HG02588 (cell line): Measurements from ENCODE around the gene CXCR4.

Experiments
- ATAC-seq: cut with Tn5 transposase; IDR thresholded peaks from one replicate; pipeline ENCODE4 v1.9.1; 2021; ENCODE audit warnings: mild to moderate bottlenecking, moderate library complexity; ENCODE audit not compliant: unreplicated experiment

The CXCR4 gene

DNA sequence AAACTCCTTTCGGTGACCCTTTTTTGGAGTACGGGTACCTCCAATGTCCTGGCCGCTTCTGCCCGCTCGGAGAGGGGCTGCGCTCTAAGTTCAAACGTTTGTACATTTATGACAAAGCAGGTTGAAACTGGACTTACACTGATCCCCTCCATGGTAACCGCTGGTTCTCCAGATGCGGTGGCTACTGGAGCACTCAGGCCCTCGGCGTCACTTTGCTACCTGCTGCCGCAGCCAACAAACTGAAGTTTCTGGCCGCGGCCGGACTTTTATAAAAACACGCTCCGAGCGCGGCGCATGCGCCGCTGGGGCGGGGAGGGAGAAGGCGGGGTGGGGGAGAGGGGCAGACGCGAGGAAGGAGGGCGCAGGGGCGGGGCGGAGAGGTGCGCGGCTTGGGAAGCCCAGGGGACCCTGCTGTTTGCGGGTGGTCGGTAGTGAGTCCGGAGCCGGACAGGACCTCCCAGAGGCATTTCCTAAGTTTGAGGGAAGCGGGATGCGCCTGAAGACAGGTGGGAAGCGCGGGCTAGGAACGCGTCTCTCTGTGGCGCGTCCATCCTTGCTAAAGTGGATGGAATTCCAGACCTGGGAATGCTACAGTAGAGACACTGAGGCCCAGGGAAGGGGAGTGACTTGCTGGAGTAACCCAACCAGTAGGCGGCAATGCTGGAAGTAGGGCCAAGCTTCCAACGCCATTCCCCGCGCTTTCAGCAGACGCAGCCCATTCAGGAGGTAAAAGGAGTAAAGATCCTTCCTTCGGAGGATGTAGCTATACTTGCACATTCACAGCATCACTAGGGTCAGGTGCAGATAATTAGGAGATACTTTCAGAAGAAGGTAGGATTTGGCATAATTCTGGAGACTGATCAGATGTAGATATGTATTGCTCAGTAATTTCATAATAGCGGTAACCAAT lies at the start of gene CXCR4:
CXCR4 (minus strand) TSS at position 241 of the 910 bp plus-strand sequence; CDS start at position 152, 89 bp downstream.
- no peak for ATAC-seq

DNA sequence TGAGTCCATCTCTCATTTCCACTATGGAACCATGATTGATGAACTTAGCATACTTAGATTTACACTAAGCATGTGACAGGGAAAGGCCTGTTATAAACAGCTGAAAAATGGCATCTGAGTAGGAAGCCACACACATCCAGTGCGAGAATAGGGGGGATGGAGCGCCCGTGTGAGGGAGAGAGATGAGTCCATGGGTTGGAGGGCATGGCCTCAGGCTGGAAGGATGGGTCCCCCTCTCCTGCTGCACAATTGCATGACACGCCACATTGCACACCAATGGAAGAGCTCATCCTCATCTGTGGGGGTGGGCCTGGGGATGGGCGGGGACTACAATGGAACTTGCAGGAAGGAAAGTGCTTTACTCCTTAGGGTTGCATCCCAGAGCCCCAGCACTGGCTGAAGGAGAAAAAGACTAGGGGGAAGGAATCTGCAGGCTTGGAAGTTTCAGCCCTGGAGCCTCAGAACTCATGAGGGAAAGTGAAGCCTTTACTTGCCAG lies 46.4 kb upstream of the CXCR4 start:
- no peak for ATAC-seq

DNA sequence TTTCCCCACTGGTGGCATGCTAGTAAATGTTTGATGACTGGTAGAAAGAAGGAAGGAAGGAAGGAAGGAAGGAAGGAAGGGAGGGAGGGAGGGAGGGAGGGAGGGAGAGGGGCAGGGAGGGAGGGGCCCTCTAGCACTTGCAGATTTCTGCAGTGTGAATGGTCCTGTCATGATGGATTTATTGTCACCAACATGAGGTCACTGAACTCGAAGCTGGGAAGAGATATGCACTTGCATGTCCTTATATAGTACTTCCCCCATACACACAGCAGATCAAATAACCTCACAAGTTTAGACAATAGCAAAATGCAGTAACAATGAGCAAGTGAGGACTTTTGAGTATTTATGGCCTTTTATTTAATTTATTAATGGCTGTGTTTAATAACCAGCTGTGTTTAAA lies 44.5 kb upstream of the CXCR4 start:
- ATAC-seq: no peak

- ATAC-seq: no peak
Observed at GRCh38 chr2:136156411-136156810, 38.5 kb upstream of the CXCR4 start.

- no peak for ATAC-seq
Observed at GRCh38 chr2:136154384-136154783, 36.4 kb upstream of the CXCR4 start.

DNA sequence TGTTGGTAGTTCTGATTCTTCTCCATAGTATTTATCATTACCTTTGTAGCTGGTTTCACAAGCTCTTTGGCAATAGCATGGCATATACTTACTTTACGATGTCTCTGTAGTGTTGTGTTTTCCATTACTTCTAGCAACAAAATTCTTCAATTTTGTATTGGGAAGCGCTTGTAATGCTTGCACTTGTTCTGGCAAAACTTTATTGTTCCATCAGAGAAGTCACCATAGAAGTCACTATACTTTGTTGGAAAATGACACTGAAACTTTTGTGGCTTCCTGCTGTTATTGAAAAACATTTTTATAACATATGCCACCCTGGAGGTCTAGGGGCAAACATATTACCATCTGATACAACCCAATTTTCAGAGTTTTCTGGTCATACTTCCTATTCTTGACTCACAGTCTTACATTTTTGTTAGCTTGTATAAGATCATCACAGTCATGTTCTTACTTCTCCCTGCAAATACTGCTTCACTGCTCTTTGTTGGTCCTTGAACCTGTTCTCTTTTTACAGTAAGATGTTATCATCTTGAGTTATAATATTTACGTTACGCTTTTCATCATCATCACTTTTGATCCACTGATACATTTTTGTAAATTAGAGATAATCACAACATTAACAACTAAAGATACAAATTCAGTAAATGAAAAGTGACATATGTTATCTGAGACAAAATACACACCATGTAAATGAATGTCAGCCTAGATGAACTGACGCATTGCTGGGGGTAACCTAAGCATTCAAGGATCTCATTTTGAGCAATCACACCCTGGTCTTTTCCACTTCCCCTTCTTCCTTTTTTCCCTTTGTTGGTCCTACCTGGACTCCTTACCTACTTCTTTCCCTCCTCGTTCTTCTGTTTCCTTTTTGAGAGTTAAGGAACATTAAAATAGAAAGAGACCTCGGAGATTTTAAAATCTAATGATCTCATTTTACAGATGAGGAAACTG lies 33.3 kb upstream of the CXCR4 start:
- ATAC-seq: no peak

DNA sequence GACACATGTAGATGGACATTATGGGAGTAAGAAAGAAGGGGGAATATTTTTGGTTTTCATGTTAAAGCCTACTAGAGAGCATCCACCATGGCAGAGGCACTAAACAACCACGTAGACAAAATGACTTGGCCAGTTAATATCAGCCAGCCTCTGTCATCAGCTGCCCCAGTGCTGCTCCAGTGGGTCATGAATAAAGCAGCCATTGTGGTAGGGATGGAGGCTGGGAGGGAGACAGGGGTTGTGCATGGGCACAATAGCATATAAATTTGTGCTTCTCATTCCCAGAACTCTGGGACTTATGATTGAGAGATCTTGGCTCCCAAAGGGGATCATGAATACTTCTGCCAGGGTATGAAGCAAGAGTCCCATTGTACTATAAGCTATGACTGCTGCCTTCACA lies 31.1 kb upstream of the CXCR4 start:
- no peak for ATAC-seq

GRCh38 chr2:136146564-136146963 lies 28.6 kb upstream of the CXCR4 start:
- ATAC-seq: no peak

- ATAC-seq: no peak
Observed at GRCh38 chr2:136143603-136144451, 25.9 kb upstream of the CXCR4 start.

GRCh38 chr2:136141510-136142149 lies 23.7 kb upstream of the CXCR4 start:
- no peak for ATAC-seq

- no peak for ATAC-seq
Observed at GRCh38 chr2:136139631-136140030, 21.7 kb upstream of the CXCR4 start.

DNA sequence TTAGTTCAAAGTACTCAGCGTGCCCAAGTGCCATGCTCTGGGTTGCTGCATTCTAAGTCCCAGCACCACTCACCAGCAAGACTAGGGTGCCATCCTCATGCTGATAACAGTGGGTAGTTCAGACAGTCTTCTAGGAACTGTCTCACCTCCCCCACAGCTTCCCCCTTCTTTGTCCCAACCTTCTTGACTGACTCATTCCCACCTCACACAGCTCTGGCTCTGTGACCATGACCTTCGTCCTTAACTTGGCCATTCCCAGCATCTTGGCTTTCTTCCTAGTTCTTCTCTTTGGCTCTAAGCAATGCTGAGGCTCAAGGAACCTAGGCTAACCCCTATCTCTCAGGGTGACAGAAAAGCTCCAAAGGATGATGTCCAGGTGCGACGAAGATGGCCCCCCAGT lies 20.0 kb upstream of the CXCR4 start:
- no peak for ATAC-seq

GRCh38 chr2:136136931-136137330 lies 19.0 kb upstream of the CXCR4 start:
- ATAC-seq: no peak

DNA sequence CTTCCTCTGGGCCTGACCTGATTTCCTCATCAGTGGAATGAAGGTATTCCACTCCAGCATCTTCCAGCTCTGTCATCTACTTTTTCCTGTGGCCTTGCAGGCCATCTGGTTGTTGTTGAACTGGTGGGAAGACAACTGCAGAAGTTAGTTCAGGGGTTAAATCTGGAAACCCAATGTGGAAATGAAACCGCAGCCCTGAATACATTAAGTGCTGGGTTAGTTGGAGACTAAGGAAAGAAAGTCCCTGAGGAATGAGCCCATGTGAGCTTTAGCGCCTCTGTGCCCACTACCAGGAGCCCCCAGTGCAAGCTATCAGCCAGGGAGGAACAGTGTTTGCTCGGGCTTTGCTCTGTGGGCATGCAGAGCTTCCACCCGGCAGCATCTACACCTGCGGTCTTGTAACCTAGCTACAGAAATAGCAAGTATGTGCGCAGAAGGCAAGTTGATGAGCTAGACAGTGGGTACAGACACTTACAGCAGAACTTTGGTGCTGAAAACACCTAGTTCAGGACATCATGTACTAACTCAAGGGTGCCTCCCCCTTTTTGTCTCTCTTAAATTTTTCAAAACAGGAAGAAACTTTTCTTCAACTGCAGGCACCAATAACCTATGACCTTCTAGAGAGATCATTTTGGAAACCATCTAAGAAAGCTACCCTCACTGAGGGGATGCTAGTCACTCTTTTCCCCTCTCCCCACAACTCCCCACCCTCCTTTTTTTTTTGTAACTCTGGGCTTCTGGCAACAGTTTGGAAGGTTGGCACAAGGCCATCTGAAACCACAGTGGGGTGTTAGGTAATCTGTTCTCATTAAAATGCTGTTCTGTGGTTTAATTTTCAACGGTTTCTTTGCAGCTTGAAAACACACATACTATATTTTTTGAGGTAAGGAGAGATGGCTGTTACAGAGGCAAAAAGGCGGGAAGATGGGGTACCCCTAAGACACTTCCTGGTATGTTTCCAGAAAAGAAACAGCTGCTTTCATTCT lies 18.3 kb upstream of the CXCR4 start:
- peak; percentile 44 for ATAC-seq

GRCh38 chr2:136135462-136135861 lies 17.5 kb upstream of the CXCR4 start:
- no peak for ATAC-seq

- peak; percentile 29 for ATAC-seq
Observed at GRCh38 chr2:136134126-136134525, 16.2 kb upstream of the CXCR4 start.

DNA sequence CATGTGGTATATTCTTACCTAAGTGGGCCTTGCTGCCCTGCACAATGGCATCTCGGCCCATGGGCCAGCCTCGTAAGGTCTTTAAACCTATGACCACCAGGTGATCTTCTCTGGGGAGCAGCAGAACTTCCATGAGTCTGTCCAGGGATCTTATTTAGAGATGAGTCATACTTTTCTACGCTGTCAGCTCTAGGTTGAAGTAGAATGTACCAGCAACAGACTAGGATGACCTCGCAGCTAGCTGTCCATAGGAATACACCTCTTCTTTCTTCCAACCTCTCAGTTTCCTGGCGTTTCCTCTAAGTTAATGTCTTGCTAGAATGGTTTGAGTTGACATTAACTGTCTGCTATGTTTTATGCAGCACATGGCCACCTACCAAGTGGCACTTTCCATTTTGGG lies 15.6 kb upstream of the CXCR4 start:
- ATAC-seq: no peak

DNA sequence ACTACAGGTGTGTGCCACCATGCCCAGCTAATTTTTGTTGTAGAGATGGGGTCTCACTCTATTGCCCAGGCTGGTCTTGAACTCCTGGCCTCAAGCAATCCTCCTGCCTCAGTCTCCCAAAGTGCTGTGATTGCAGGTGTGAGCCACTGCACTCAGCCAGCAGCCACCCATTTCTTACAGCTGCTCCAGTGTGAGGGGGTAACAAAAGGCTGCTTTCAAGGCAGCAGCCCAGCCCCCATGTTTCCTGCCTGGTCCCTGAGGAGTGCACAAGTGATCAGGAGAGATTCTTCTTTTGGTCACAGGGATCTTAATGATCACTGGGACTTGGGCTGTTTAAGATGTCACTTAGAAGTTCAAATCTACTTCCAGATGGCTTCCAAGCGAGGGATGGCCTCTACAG lies 15.2 kb upstream of the CXCR4 start:
- no peak for ATAC-seq

- ATAC-seq: no peak
Observed at GRCh38 chr2:136132825-136133155, 14.8 kb upstream of the CXCR4 start.
